ENCODE data around the gene RPTN. TPM values are rescaled to one million over a fixed set of nuclear protein-coding genes. Genes with fewer than 3 reads are reported as not detected.

Gene RPTN, protein sequence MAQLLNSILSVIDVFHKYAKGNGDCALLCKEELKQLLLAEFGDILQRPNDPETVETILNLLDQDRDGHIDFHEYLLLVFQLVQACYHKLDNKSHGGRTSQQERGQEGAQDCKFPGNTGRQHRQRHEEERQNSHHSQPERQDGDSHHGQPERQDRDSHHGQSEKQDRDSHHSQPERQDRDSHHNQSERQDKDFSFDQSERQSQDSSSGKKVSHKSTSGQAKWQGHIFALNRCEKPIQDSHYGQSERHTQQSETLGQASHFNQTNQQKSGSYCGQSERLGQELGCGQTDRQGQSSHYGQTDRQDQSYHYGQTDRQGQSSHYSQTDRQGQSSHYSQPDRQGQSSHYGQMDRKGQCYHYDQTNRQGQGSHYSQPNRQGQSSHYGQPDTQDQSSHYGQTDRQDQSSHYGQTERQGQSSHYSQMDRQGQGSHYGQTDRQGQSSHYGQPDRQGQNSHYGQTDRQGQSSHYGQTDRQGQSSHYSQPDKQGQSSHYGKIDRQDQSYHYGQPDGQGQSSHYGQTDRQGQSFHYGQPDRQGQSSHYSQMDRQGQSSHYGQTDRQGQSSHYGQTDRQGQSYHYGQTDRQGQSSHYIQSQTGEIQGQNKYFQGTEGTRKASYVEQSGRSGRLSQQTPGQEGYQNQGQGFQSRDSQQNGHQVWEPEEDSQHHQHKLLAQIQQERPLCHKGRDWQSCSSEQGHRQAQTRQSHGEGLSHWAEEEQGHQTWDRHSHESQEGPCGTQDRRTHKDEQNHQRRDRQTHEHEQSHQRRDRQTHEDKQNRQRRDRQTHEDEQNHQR
- not detected in 2 replicates for total RNA-seq

DNA sequence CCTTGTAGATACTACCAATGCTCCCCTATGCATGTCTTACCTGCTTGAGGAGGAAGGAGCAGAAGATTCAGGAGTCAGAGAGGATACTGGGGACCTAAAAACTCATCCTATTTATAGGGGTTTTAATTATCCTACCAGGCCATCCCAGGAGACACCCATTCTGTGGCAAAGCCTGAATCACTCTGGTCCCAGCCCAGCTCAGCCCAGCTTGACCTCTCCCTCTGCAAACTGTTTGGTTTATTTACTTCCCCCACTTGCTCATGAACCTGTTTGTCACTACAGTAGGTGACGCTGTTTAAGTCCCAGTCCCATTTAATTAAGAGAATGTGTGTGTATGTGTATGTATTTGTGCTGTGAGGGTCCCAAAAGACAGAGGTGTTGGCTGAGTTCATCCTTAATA, at the start of gene RPTN:
RPTN (minus strand) TSS at position 85 of the 400 bp plus-strand sequence. CDS start 1,339 bp downstream, outside the sequence.

DNA sequence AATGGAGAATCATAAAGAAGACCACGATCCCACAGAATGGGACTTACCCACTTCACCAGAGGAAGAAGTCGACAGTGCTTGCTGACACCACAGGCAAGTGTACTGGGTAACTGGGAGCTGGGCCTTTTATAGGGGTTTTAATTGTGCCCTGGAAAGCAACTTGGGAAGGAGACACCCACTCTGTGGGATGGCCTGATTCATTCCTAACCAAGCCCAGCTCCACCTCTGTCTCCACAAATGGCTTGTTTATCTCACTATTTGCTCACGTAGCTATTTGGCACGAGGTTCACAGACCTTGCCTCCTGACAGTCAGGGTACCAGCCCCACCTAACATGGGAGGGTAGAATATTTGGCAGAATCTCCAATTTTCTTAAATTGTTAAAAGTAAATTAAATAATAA, 43.7 kb downstream of the RPTN start, which contains the start of gene TCHH:
TCHH (minus strand) TSS at position 101 of the 400 bp plus-strand sequence. CDS start 1,364 bp downstream, outside the sequence.

Other genes with a start within 250 kb of the RPTN start
- 9.9 and 13.7 TPM in 2 replicates for gene THEM4, start 249.7 kb downstream of the RPTN start, total RNA-seq
- gene S100A10, start 165.4 kb downstream of the RPTN start, total RNA-seq = 75.2 and 168 TPM in 2 replicates
- gene S100A11, start 122.2 kb downstream of the RPTN start, total RNA-seq = 164 and 641 TPM in 2 replicates
- gene TCHHL1, start 70.2 kb downstream of the RPTN start, total RNA-seq = not detected in 2 replicates
- under 0.01 TPM in 1 of 2 replicates, not detected in the other for gene TCHH, start 43.8 kb downstream of the RPTN start, total RNA-seq
- gene HRNR, start 65.0 kb upstream of the RPTN start, total RNA-seq = not detected in 2 replicates
- gene FLG, start 166.0 kb upstream of the RPTN start, total RNA-seq = under 0.01 TPM in 1 of 2 replicates, not detected in the other
- gene FLG2, start 200.8 kb upstream of the RPTN start, total RNA-seq = not detected in 2 replicates

All from epithelial cell of alveolus of lung (primary cell).